ENCODE results near the gene LACTBL1.

Gene LACTBL1

GRCh38 chr1:22908880-22909426, 63.7 kb downstream of the LACTBL1 start:
- DNase-seq = no peak

- no peak for DNase-seq
These were observed 65.1 kb downstream of the LACTBL1 start for GRCh38 chr1:22907528-22907927.

- DNase-seq = no peak
These were observed 65.7 kb downstream of the LACTBL1 start for GRCh38 chr1:22906968-22907367.

DNA sequence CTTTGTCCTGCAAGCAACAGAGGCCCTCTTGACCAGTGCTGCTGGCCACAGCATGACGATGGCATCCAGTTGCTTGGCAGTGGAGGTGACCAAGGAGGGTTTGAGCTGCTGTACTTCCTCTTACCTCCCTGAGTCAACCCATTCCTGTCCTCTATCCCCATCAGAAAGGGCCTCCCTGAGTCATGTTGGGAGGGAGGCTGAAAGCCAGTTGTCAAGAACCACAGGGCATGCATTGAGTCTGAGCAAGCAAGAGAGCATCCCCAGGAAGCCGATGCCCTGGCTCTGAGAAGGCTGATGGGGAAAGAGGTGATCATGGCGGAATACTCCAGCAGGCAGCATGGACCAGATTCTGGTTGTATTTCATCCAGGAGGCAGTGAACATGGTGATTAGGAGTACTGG, 69.6 kb downstream of the LACTBL1 start:
- no peak for DNase-seq
